Activated CD4-positive, alpha-beta T cell treated with anti-CD3 and anti-CD28 coated beads for 36 hours (primary cell): Measurements from ENCODE around the gene AKT1S1. TPM values are rescaled to one million over a fixed set of nuclear protein-coding genes. Genes with fewer than 3 reads are reported as not detected.
"Not testable (repeated sequence)": the region's sequence is repeated elsewhere in the genome, so short reads cannot be mapped to it uniquely, and the experiment has no call there.

Experiments
- ATAC-seq: fragments of 200-7000 bp; cut with Tn5 transposase; one replicate; pipeline ENCODE4 v1.10.0; 2021; ENCODE audit warnings: mild to moderate bottlenecking, moderate library complexity
- CTCF ChIA-PET: fragments of 350-600 bp; sonication (Branson Sonifier 250); formaldehyde crosslinking; loops from one replicate; lab custom pipeline; 2021; ENCODE audit warnings: antibody characterized with exemption; lab: Charles Lee
- POLR2A ChIA-PET: fragments of 350-600 bp; sonication (Branson Sonifier 250); formaldehyde crosslinking; loops from one replicate; lab custom pipeline; 2021; ENCODE audit warnings: antibody characterized with exemption, inconsistent platforms; lab: Charles Lee
- DNase-seq: peaks from one replicate; pipeline ENCODE4 v3.0.0-alpha.2; 2020
- H3K27ac Mint-ChIP-seq: one replicate; pipeline ENCODE4 v1.8.0; 2021; ENCODE audit warnings: mixed read lengths
- H3K27me3 Mint-ChIP-seq: one replicate; pipeline ENCODE4 v1.8.0; 2021; ENCODE audit warnings: mixed read lengths
- H3K36me3 Mint-ChIP-seq: one replicate; pipeline ENCODE4 v1.8.0; 2021; ENCODE audit warnings: low read depth, mixed read lengths
- H3K4me1 Mint-ChIP-seq: one replicate; pipeline ENCODE4 v1.8.0; 2021; ENCODE audit warnings: mixed read lengths
- H3K4me3 Mint-ChIP-seq: one replicate; pipeline ENCODE4 v1.8.0; 2021; ENCODE audit warnings: mild to moderate bottlenecking, moderate library complexity, mixed read lengths
- H3K9me3 Mint-ChIP-seq: one replicate; pipeline ENCODE4 v1.8.0; 2021; ENCODE audit warnings: low read depth, mixed read lengths
- intact Hi-C, 2 experiments: fragments of 100-400 bp; cut with DNase I in 1 of 2; cut with micrococcal nuclease in 1 of 2; formaldehyde crosslinking; loops; one replicate each; pipeline versions ENCODE4 v1.14.2 to v1.15.1; 2022 to 2024; cut with DNase I, micrococcal nuclease
- total RNA-seq, 2 experiments: library from RNA; stranded (reverse); gene quantifications; one replicate each; pipeline ENCODE4 v1.2.3, GENCODE V29; 2021

The AKT1S1 gene
- 10 to 100 TPM; 16.1 to 20.3 TPM for total RNA-seq

- CTCF ChIA-PET: interaction anchor here (0.6 to 1.7 kb wide), 6 partner anchors 14 to 1366 kb away, joined by 3 to 4 read pairs (median 3); partner anchors contain the start of gene RPS11
- POLR2A ChIA-PET: interaction anchor here (0.8 to 1.9 kb wide), 5 partner anchors 10 to 237 kb away, joined by 3 to 17 read pairs (median 7); partner anchors contain the start of genes ATF5, NUP62, PNKP and RRAS
Measured at GRCh38 chr19:49877020-49877878, at the start of gene AKT1S1, which contains the start of gene TBC1D17. AKT1S1 (minus strand) TSS chr19:49877355; CDS start chr19:49873295, 4,060 bp downstream. TBC1D17 (plus strand) TSS chr19:49877702; CDS start chr19:49877724, 22 bp downstream.

GRCh38 chr19:49926515-49926914 lies 49.4 kb upstream of the AKT1S1 start:
- ATAC-seq: no peak
- H3K4me1 Mint-ChIP-seq: peaks cover 63% of the 10 kb centered on the region
- DNase-seq: no peak

More at GRCh38 chr19:49877020-49877878, at the start of gene AKT1S1, which contains the start of gene TBC1D17:
- H3K27me3 Mint-ChIP-seq: no peaks in the 10 kb centered on the region
- no peaks in the 10 kb centered on the region for H3K9me3 Mint-ChIP-seq
- H3K27ac Mint-ChIP-seq: no peak within 1 kb of the TSS
- H3K4me1 Mint-ChIP-seq: peaks cover 25% of the 10 kb centered on the region
- intact Hi-C loops: loop anchor here (1.0 to 5.0 kb wide), 24 partner anchors 8 to 1515 kb away; partner anchors contain the start of genes ATF5 (in 2 of the 2), FUZ (in 2 of the 2), NUP62 (in 2 of the 2) and ALDH16A1 (in 1 of the 2)
- peak; percentile 99 for DNase-seq
- no peak within 1 kb of the TSS for H3K4me3 Mint-ChIP-seq
- H3K36me3 Mint-ChIP-seq: peaks cover 28% of the 10 kb centered on the region
- ATAC-seq: peak; percentile 75

GRCh38 chr19:49925486-49925885 lies 48.3 kb upstream of the AKT1S1 start:
- no peaks in the 10 kb centered on the region for H3K27me3 Mint-ChIP-seq
- DNase-seq (no peak), ATAC-seq (no peak)
- ChIA-PET POLR2A (no interaction called here), CTCF (no interaction called here)
- H3K4me3 Mint-ChIP-seq: peak overlapping the region; percentile 25
- peaks cover 65% of the 10 kb centered on the region for H3K4me1 Mint-ChIP-seq
- H3K36me3 Mint-ChIP-seq: peaks cover 64% of the 10 kb centered on the region
- H3K9me3 Mint-ChIP-seq: peaks cover 3% of the 10 kb centered on the region
- intact Hi-C loops: loop anchor here in 1 of 2 experiments (5.0 kb wide), 1 partner anchor 33 kb away; no protein-coding TSS in a partner anchor
- H3K27ac Mint-ChIP-seq: no peak overlapping the region

More at GRCh38 chr19:49926515-49926914, 49.4 kb upstream of the AKT1S1 start:
- peak overlapping the region; percentile 17 for H3K4me3 Mint-ChIP-seq
- intact Hi-C loops: loop anchor here in 1 of 2 experiments (5.0 kb wide), 1 partner anchor 34 kb away; no protein-coding TSS in a partner anchor
- CTCF ChIA-PET: interaction anchor here (0.6 kb wide), 1 partner anchor 923 kb away, joined by 3 read pairs; no protein-coding TSS in a partner anchor
- POLR2A ChIA-PET: no interaction called here
- no peaks in the 10 kb centered on the region for H3K27me3 Mint-ChIP-seq
- peaks cover 69% of the 10 kb centered on the region for H3K36me3 Mint-ChIP-seq
- peaks cover 3% of the 10 kb centered on the region for H3K9me3 Mint-ChIP-seq
- no peak overlapping the region for H3K27ac Mint-ChIP-seq

- H3K9me3 Mint-ChIP-seq, ATAC-seq, DNase-seq, POLR2A ChIA-PET, CTCF ChIA-PET, H3K4me3 Mint-ChIP-seq, H3K27me3 Mint-ChIP-seq, H3K27ac Mint-ChIP-seq: not testable (repeated sequence)
- intact Hi-C loops: loop anchor here in 1 of 2 experiments (5.0 kb wide), 1 partner anchor 33 kb away; no protein-coding TSS in a partner anchor
- Mint-ChIP-seq H3K4me1 (peaks cover 62% of the 10 kb centered on the region), H3K36me3 (peaks cover 61% of the 10 kb centered on the region)
Measured at GRCh38 chr19:49924881-49925210, 47.7 kb upstream of the AKT1S1 start.

GRCh38 chr19:49924004-49924880 lies 47.1 kb upstream of the AKT1S1 start:
- Mint-ChIP-seq H3K4me3 (no peak overlapping the region), H3K4me1 (peaks cover 65% of the 10 kb centered on the region), H3K9me3 (no peaks in the 10 kb centered on the region), H3K27ac (peak overlapping the region; percentile 42), H3K27me3 (no peaks in the 10 kb centered on the region), H3K36me3 (peaks cover 60% of the 10 kb centered on the region)
- no peak for DNase-seq
- CTCF ChIA-PET: no interaction called here
- ATAC-seq: no peak
- intact Hi-C loops: no loop called here
- POLR2A ChIA-PET: no interaction called here

GRCh38 chr19:49923055-49924003 lies 46.2 kb upstream of the AKT1S1 start:
- ATAC-seq: no peak
- H3K27ac Mint-ChIP-seq: peak overlapping the region; percentile 37
- POLR2A ChIA-PET: interaction anchor here (0.6 kb wide), 1 partner anchor 54 kb away, joined by 3 read pairs; no protein-coding TSS in a partner anchor
- H3K36me3 Mint-ChIP-seq: peaks cover 56% of the 10 kb centered on the region
- H3K9me3 Mint-ChIP-seq: no peaks in the 10 kb centered on the region
- no peaks in the 10 kb centered on the region for H3K27me3 Mint-ChIP-seq
- no peak for DNase-seq
- CTCF ChIA-PET: no interaction called here
- intact Hi-C loops: no loop called here
- no peak overlapping the region for H3K4me3 Mint-ChIP-seq
- peaks cover 61% of the 10 kb centered on the region for H3K4me1 Mint-ChIP-seq

GRCh38 chr19:49921871-49922795 lies 45.0 kb upstream of the AKT1S1 start:
- Mint-ChIP-seq H3K9me3 (no peaks in the 10 kb centered on the region), H3K27ac (peak overlapping the region; percentile 55), H3K36me3 (peaks cover 56% of the 10 kb centered on the region), H3K4me1 (peaks cover 52% of the 10 kb centered on the region), H3K4me3 (no peak overlapping the region), H3K27me3 (no peaks in the 10 kb centered on the region)
- intact Hi-C loops: no loop called here
- ChIA-PET POLR2A (interaction anchor here (0.9 kb wide), 1 partner anchor 25 kb away, joined by 3 read pairs; no protein-coding TSS in a partner anchor), CTCF (no interaction called here)
- ATAC-seq: peak; percentile 65
- peak; percentile 30 for DNase-seq

- Mint-ChIP-seq H3K4me3 (no peak overlapping the region), H3K9me3 (no peaks in the 10 kb centered on the region), H3K36me3 (peaks cover 58% of the 10 kb centered on the region), H3K4me1 (peaks cover 46% of the 10 kb centered on the region), H3K27me3 (no peaks in the 10 kb centered on the region), H3K27ac (peak overlapping the region; percentile 59)
- ATAC-seq (peak; percentile 28), DNase-seq (peak; percentile 37)
- intact Hi-C loops: no loop called here
- CTCF ChIA-PET: interaction anchor here (0.9 kb wide), 1 partner anchor 64 kb away, joined by 3 read pairs; no protein-coding TSS in a partner anchor
- POLR2A ChIA-PET: interaction anchor here (0.9 kb wide), 1 partner anchor 23 kb away, joined by 3 read pairs; no protein-coding TSS in a partner anchor
Measured at GRCh38 chr19:49920624-49921363, 43.6 kb upstream of the AKT1S1 start.

GRCh38 chr19:49918089-49918488 lies 40.9 kb upstream of the AKT1S1 start:
- ATAC-seq (no peak), DNase-seq (no peak)
- H3K4me1 Mint-ChIP-seq: peaks cover 54% of the 10 kb centered on the region
- peaks cover 64% of the 10 kb centered on the region for H3K36me3 Mint-ChIP-seq
- ChIA-PET POLR2A (interaction anchor here (0.8 kb wide), 1 partner anchor 9 kb away, joined by 3 read pairs; no protein-coding TSS in a partner anchor), CTCF (interaction anchor here (0.6 kb wide), 1 partner anchor 388 kb away, joined by 3 read pairs; no protein-coding TSS in a partner anchor)
- no peak overlapping the region for H3K27ac Mint-ChIP-seq
- no peaks in the 10 kb centered on the region for H3K9me3 Mint-ChIP-seq
- H3K27me3 Mint-ChIP-seq: no peaks in the 10 kb centered on the region
- no peak overlapping the region for H3K4me3 Mint-ChIP-seq
- intact Hi-C loops: no loop called here
